ENCODE results near the gene JAML. TPM values are rescaled to one million over a fixed set of nuclear protein-coding genes. Genes with fewer than 3 reads are reported as not detected.

JAML gene
- total and polyA plus RNA-seq, 2 of the 4 experiments (the other 2 are of a cell fraction) = not detected

- no peak overlapping the region for H4K91ac ChIP-seq (ENCODE audit: insufficient read depth, low read depth, low read length)
- H2BK15ac ChIP-seq (ENCODE audit: low read depth, low read length) = no peak overlapping the region
- H2AFZ ChIP-seq (replicated peaks; ENCODE audit: low read length, poor library complexity) = no peak overlapping the region
- no peak overlapping the region for H3K4ac ChIP-seq (ENCODE audit: low read depth, low read length)
- no peak for TF ChIP-seq MAZ (IDR thresholded peaks at IDR 0.05; ENCODE audit: borderline replicate concordance, low read depth, low read length)
- no peak for TF ChIP-seq NFE2L2 (IDR thresholded peaks at IDR 0.05; ENCODE audit: low read depth, low read length)
- no peak for TF ChIP-seq FOS (IDR thresholded peaks at IDR 0.05; ENCODE audit: low read depth, low read length)
- no peak for TF ChIP-seq RAD21 (IDR thresholded peaks at IDR 0.05; ENCODE audit: low read length)
- no peak for TF ChIP-seq POLR2A (IDR thresholded peaks at IDR 0.05; ENCODE audit: low read depth, low read length)
- no peak overlapping the region for H3K4me3 ChIP-seq (ENCODE audit: insufficient read depth, low read depth, low read length)
- peaks cover 1% of the 10 kb centered on the region; the same call in 1 of the 2 replicates for H3K27me3 ChIP-seq (ENCODE audit: control insufficient read depth, insufficient read depth, low read length)
- no peaks in the 10 kb centered on the region for H3K9me3 ChIP-seq (ENCODE audit: control insufficient read depth, insufficient read depth, low read length)
- intact Hi-C loops (cut with micrococcal nuclease) = no loop called here
- no peak overlapping the region for H3K14ac ChIP-seq (replicated peaks; ENCODE audit: low read depth, low read length)
- H3K18ac ChIP-seq (ENCODE audit: low read depth, low read length) = no peak overlapping the region
- H4K5ac ChIP-seq (ENCODE audit: low read depth, low read length) = no peak overlapping the region
- no peak overlapping the region for H2AK9ac ChIP-seq (replicated peaks; ENCODE audit: low read depth, low read length, poor library complexity)
- H4K8ac ChIP-seq (ENCODE audit: low read depth in 2 of 2, low read length in 2 of 2) = no peak overlapping the region
- POLR2A ChIA-PET (ENCODE audit: unreplicated experiment) = no interaction called here
- H3K27ac ChIP-seq (ENCODE audit: insufficient read depth, low read length) = no peak overlapping the region
- CTCF ChIA-PET = no interaction called here
- H3K9ac ChIP-seq (ENCODE audit: low read depth, low read length) = no peak overlapping the region
- H3K4me2 ChIP-seq (ENCODE audit: low read depth, low read length) = no peak overlapping the region
- no peaks in the 10 kb centered on the region for H3K36me3 ChIP-seq (ENCODE audit: control insufficient read depth, insufficient read depth, low read length)
- H4K20me1 ChIP-seq (ENCODE audit: insufficient read depth, low read length) = no peaks in the 10 kb centered on the region
- BruUV-seq (replicated peaks) = no TSS peak
- DNase-seq = no peak
- ATAC-seq (ENCODE audit: low read depth) = no peak
- dilution Hi-C loops (cut with HindIII; ENCODE audit: low sequenced_read_pairs, unreplicated experiment) = no loop called here
- in situ Hi-C loops (cut with MboI; ENCODE audit: low sequenced_read_pairs) = no loop called here
- no peak overlapping the region for H3K56ac ChIP-seq (ENCODE audit: extremely low read depth, insufficient read depth, low read length)
- H3K79me1 ChIP-seq (ENCODE audit: low read depth in 1 of 2, low read length in 2 of 2) = no peaks in the 10 kb centered on the region
- no peaks in the 10 kb centered on the region for H3K4me1 ChIP-seq (ENCODE audit: control insufficient read depth, insufficient read depth, low read length)
- no peak overlapping the region for H2AK5ac ChIP-seq (ENCODE audit: low read depth, low read length)
- H3K23ac ChIP-seq (ENCODE audit: low read depth, low read length) = no peak overlapping the region
- no peaks in the 10 kb centered on the region for H3K9me1 ChIP-seq (ENCODE audit: insufficient read depth, low read length)
- no peak overlapping the region for H2BK120ac ChIP-seq (ENCODE audit: low read depth, low read length)
- H2BK20ac ChIP-seq (ENCODE audit: low read depth, low read length) = no peak overlapping the region
- no CpG with 5 or more reads among the region's 1 CpG for whole genome bisulfite sequencing, 2 experiments (ENCODE audit: extremely low coverage in 2 of 2, insufficient read length in 1 of 2)
- H2BK5ac ChIP-seq (ENCODE audit: low read depth, low read length, poor library complexity, severe bottlenecking) = no peak overlapping the region
Measured at GRCh38 chr11:118238929-118239328, 14.1 kb upstream of the JAML start.
